Measurements from ENCODE around the gene CELA1.

The CELA1 gene

GRCh38 chr12:51378749-51379148 lies 32.3 kb upstream of the CELA1 start:
- 0 out of 2 replicates have a peak, but pooled peaks cover 3% of the 10 kb centered on the region for H3K27me3 ChIP-seq (ENCODE audit: insufficient read depth, low read length)
- TF ChIP-seq CTCF (IDR thresholded peaks at IDR 0.05; ENCODE audit: low read length) = no peak
- no peak for TF ChIP-seq EZH2 (IDR thresholded peaks at IDR 0.05; ENCODE audit: borderline replicate concordance, low read length)
- no peaks in the 10 kb centered on the region for H3K4me1 ChIP-seq (ENCODE audit: insufficient read depth, low read length, severe bottlenecking)
- H3K9ac ChIP-seq (ENCODE audit: low read length) = no peak overlapping the region
- no peaks in the 10 kb centered on the region for H3K79me2 ChIP-seq (ENCODE audit: insufficient read depth, low read length)
- no peaks in the 10 kb centered on the region for H3K36me3 ChIP-seq (ENCODE audit: insufficient read depth, low read length)
- H3K27ac ChIP-seq (ENCODE audit: low read depth, low read length, poor library complexity, severe bottlenecking) = no peak overlapping the region
- no peak overlapping the region for H2AFZ ChIP-seq (ENCODE audit: low read length)
- no peaks in the 10 kb centered on the region for H3F3A ChIP-seq (ENCODE audit: insufficient read depth, low read length)
- no peaks in the 10 kb centered on the region for H4K20me1 ChIP-seq (ENCODE audit: insufficient read depth, low read length)
- no peaks in the 10 kb centered on the region for H3K9me2 ChIP-seq (ENCODE audit: low read depth, low read length)
- H3K4me3 ChIP-seq (ENCODE audit: low read depth, low read length, poor library complexity, severe bottlenecking) = no peak overlapping the region
- H3K9me3 ChIP-seq (ENCODE audit: low read length) = no peaks in the 10 kb centered on the region
- no peak overlapping the region for H3K4me2 ChIP-seq (ENCODE audit: low read length)

GRCh38 chr12:51377099-51377984 lies 30.9 kb upstream of the CELA1 start:
- H3K4me2 ChIP-seq (ENCODE audit: low read length) = no peak overlapping the region
- no peak overlapping the region for H3K4me3 ChIP-seq (ENCODE audit: low read depth, low read length, poor library complexity, severe bottlenecking)
- no peak for TF ChIP-seq EZH2 (IDR thresholded peaks at IDR 0.05; ENCODE audit: borderline replicate concordance, low read length)
- no peak for TF ChIP-seq CTCF (IDR thresholded peaks at IDR 0.05; ENCODE audit: low read length)
- no peaks in the 10 kb centered on the region for H3K9me3 ChIP-seq (ENCODE audit: low read length)
- H3K9ac ChIP-seq (ENCODE audit: low read length) = no peak overlapping the region
- H3K79me2 ChIP-seq (ENCODE audit: insufficient read depth, low read length) = no peaks in the 10 kb centered on the region
- H3K9me2 ChIP-seq (ENCODE audit: low read depth, low read length) = no peaks in the 10 kb centered on the region
- H3K27me3 ChIP-seq (ENCODE audit: insufficient read depth, low read length) = 0 out of 2 replicates have a peak, but pooled peaks cover 3% of the 10 kb centered on the region
- no peak overlapping the region for H3K27ac ChIP-seq (ENCODE audit: low read depth, low read length, poor library complexity, severe bottlenecking)
- H2AFZ ChIP-seq (ENCODE audit: low read length) = no peak overlapping the region
- H3K4me1 ChIP-seq (ENCODE audit: insufficient read depth, low read length, severe bottlenecking) = no peaks in the 10 kb centered on the region
- H4K20me1 ChIP-seq (ENCODE audit: insufficient read depth, low read length) = no peaks in the 10 kb centered on the region
- no peaks in the 10 kb centered on the region for H3K36me3 ChIP-seq (ENCODE audit: insufficient read depth, low read length)
- H3F3A ChIP-seq (ENCODE audit: insufficient read depth, low read length) = no peaks in the 10 kb centered on the region

- Histone ChIP-seq H3K36me3 (ENCODE audit: insufficient read depth, low read length) (no peaks in the 10 kb centered on the region), H2AFZ (ENCODE audit: low read length) (no peak overlapping the region)
- no peak for TF ChIP-seq EZH2 (IDR thresholded peaks at IDR 0.05; ENCODE audit: borderline replicate concordance, low read length)
- no peak for TF ChIP-seq CTCF (IDR thresholded peaks at IDR 0.05; ENCODE audit: low read length)
Measured at GRCh38 chr12:51374856-51375255, 28.4 kb upstream of the CELA1 start.

More at GRCh38 chr12:51374856-51375255, 28.4 kb upstream of the CELA1 start:
- Histone ChIP-seq H3K79me2 (ENCODE audit: insufficient read depth, low read length) (no peaks in the 10 kb centered on the region), H3K27ac (ENCODE audit: low read depth, low read length, poor library complexity, severe bottlenecking) (no peak overlapping the region), H3K9ac (ENCODE audit: low read length) (no peak overlapping the region), H3K4me3 (ENCODE audit: low read depth, low read length, poor library complexity, severe bottlenecking) (no peak overlapping the region), H3K4me2 (ENCODE audit: low read length) (no peak overlapping the region), H3K27me3 (ENCODE audit: insufficient read depth, low read length) (0 out of 2 replicates have a peak, but pooled peaks cover 3% of the 10 kb centered on the region), H3F3A (ENCODE audit: insufficient read depth, low read length) (no peaks in the 10 kb centered on the region), H3K4me1 (ENCODE audit: insufficient read depth, low read length, severe bottlenecking) (no peaks in the 10 kb centered on the region), H3K9me3 (ENCODE audit: low read length) (no peaks in the 10 kb centered on the region), H4K20me1 (ENCODE audit: insufficient read depth, low read length) (no peaks in the 10 kb centered on the region), H3K9me2 (ENCODE audit: low read depth, low read length) (no peaks in the 10 kb centered on the region)
